GM21367 (cell line): ENCODE data around the gene HSPA12B.

Source experiments
- ATAC-seq: cut with Tn5 transposase; IDR thresholded peaks from one replicate; pipeline ENCODE4 v1.9.1; 2021; ENCODE audit not compliant: unreplicated experiment

HSPA12B gene

GRCh38 chr20:3763671-3764601 is 31.5 kb downstream of the HSPA12B start:
- no peak for ATAC-seq

- no peak for ATAC-seq
Observed at GRCh38 chr20:3764659-3765058, 32.2 kb downstream of the HSPA12B start.

GRCh38 chr20:3765171-3765882 is 32.8 kb downstream of the HSPA12B start:
- ATAC-seq, result no peak

- ATAC-seq, result no peak
Observed at GRCh38 chr20:3766422-3767109, 34.1 kb downstream of the HSPA12B start.

- ATAC-seq, result no peak
Observed at GRCh38 chr20:3767110-3767426, 34.6 kb downstream of the HSPA12B start.

GRCh38 chr20:3767427-3768341 is 35.2 kb downstream of the HSPA12B start, which contains the start of gene ADISSP:
TSS of gene ADISSP (minus strand) at chr20:3767753. CDS start at chr20:3760100, 7,653 bp downstream.
- ATAC-seq, result peak; percentile 89

- ATAC-seq, result peak; percentile 31
Observed at GRCh38 chr20:3768342-3769130, 36.1 kb downstream of the HSPA12B start.

GRCh38 chr20:3771552-3772058 is 39.1 kb downstream of the HSPA12B start:
- ATAC-seq, result no peak

- ATAC-seq, result no peak
Observed at GRCh38 chr20:3775457-3776108, 43.1 kb downstream of the HSPA12B start.

GRCh38 chr20:3777381-3777715 is 44.9 kb downstream of the HSPA12B start:
- no peak for ATAC-seq

GRCh38 chr20:3777716-3778629 is 45.5 kb downstream of the HSPA12B start:
- ATAC-seq, result no peak

- ATAC-seq, result no peak
Observed at GRCh38 chr20:3778976-3779375, 46.5 kb downstream of the HSPA12B start.

GRCh38 chr20:3781153-3781910 is 48.8 kb downstream of the HSPA12B start, which contains the start of gene SPEF1:
TSS of gene SPEF1 (minus strand) at chr20:3781448. CDS start at chr20:3781287, 161 bp downstream.
- ATAC-seq, result no peak

- ATAC-seq, result no peak
Observed at GRCh38 chr20:3782597-3782996, 50.1 kb downstream of the HSPA12B start.

GRCh38 chr20:3783068-3783489 is 50.6 kb downstream of the HSPA12B start:
- no peak for ATAC-seq

GRCh38 chr20:3783511-3784195 is 51.2 kb downstream of the HSPA12B start:
- ATAC-seq, result no peak
